Tibial nerve (tissue), 4 donors: Measurements from ENCODE around the gene POTEC. TPM values are rescaled to one million over a fixed set of nuclear protein-coding genes. Genes with fewer than 3 reads are reported as not detected.
"Not testable (repeated sequence)": the region's sequence is repeated elsewhere in the genome, so short reads cannot be mapped to it uniquely, and the experiment has no call there.

Source experiments
- DNase-seq, 2 donors: peaks; one replicate each; pipeline ENCODE4 v3.0.0-alpha.2; 2019; ENCODE audit warnings: low spot score in 2 of 2
- H3K27ac ChIP-seq, 4 donors: fragments of 200-600 bp; sonication (generic) in 3 of 4; one replicate each; pipeline ENCODE4 v1.5.1; 2017 to 2019; ENCODE audit warnings: mild to moderate bottlenecking in 1 of 4
- H3K27me3 ChIP-seq, 2 donors: fragments of 200-600 bp; sonication (generic) in 1 of 2; one replicate each; pipeline versions ENCODE4 v1.5.1 to v1.6.0; 2017 to 2019
- H3K36me3 ChIP-seq, 3 donors: fragments of 200-600 bp; sonication (generic); one replicate each; pipeline ENCODE4 v1.5.1; 2018 to 2019
- H3K4me1 ChIP-seq, 4 donors: fragments of 200-600 bp; sonication (generic) in 3 of 4; one replicate each; pipeline ENCODE4 v1.5.1; 2017 to 2019
- H3K4me3 ChIP-seq, 4 donors: fragments of 200-600 bp; sonication (generic) in 3 of 4; one replicate each; pipeline ENCODE4 v1.5.1; 2017 to 2019; ENCODE audit warnings: mild to moderate bottlenecking in 1 of 4, moderate library complexity in 1 of 4
- H3K9me3 ChIP-seq, 4 donors: fragments of 200-600 bp; sonication (generic) in 3 of 4; one replicate each; pipeline ENCODE4 v1.5.1; 2017 to 2019
- WGBS, 2 donors: methylation state at CpG; one replicate each; pipeline ENCODE4 v1.1.5; 2018; 5-methylcytosine and 5-hydroxymethylcytosine counted together
- small RNA-seq: library from RNA; depleted of rRNA; stranded (forward); fragments of <200 nt; gene quantifications from one replicate; pipeline ENCODE3, GENCODE V24; 2016
- total RNA-seq, 4 donors: library from RNA; depleted of rRNA; stranded (reverse); fragments of >200 nt; gene quantifications; one replicate each; pipeline ENCODE4 v1.1.0, GENCODE V29; 2016

Gene POTEC
- total RNA-seq, 4 donors from 2014 or later: not detected

GRCh38 chr18:14474752-14475151, 68.6 kb downstream of the POTEC start:
- DNase-seq, H3K27ac ChIP-seq, H3K27me3 ChIP-seq, H3K9me3 ChIP-seq, H3K4me1 ChIP-seq, H3K4me3 ChIP-seq, H3K36me3 ChIP-seq: not testable (repeated sequence)
- 96 to 97% methylated on average over 7 to 16 of the region's 22 CpGs for WGBS, 2 donors

DNA sequence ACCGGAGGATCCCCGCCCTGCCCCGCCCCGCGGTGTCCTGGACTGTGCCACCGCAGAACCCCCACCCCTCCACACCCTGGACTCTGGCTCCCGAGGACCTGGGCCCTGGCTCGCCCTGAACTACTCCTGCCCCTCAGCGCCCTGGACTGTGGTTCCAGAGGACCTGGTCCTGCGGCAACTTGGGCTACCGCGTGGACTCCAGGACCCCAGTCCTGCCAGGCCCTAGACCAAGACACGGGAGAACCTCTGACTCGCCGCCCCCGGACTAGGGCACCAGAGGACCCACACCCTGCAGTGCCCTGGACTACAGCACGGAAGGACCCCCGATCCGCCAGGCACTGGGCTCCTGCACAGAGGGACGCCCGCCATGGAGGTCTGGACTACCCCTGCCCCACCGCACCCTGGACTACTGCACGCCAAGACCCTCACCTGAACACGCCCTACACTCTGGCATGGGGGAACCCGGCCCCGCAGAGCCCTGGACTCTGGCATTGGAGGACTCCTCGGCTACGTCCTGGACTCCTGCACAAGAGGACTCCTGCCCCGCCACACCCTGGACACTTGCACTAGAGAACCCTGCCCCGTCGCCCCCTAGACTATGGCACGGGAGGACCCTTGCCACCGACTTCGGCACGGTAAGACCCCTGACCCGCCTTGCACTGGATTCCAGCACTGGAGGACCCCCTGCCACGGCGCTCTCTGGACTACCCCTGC, 69.2 kb downstream of the POTEC start:
- WGBS, 2 donors: 93 to 97% methylated on average over 10 to 15 of the region's 38 CpGs
- not testable (repeated sequence) for H3K27ac ChIP-seq, H3K9me3 ChIP-seq, H3K36me3 ChIP-seq, DNase-seq, H3K27me3 ChIP-seq, H3K4me3 ChIP-seq, H3K4me1 ChIP-seq

GRCh38 chr18:14473250-14474006, 70.0 kb downstream of the POTEC start:
- not testable (repeated sequence) for DNase-seq, H3K36me3 ChIP-seq

DNA sequence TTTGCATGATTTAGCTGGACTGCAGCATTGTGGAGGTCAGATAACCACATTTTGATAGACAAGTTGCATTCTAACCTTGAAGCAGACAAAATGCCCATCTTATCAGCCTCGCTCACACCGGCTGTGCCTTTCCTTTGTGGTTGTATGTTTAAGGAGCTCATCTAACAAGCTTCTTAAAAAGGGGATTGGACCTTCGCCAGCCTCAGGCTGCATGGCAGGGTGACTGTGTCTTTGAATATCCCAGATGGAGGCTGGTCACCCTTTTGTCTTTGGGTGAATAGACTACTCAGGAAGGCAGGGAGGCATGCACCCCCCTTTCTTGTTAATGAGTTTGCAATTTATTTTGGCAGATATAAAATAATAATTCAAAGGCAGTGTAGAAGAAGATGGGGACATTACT, 72.1 kb downstream of the POTEC start:
- H3K4me3 ChIP-seq, H3K27me3 ChIP-seq, H3K4me1 ChIP-seq, H3K27ac ChIP-seq, H3K36me3 ChIP-seq, DNase-seq, H3K9me3 ChIP-seq: not testable (repeated sequence)
- WGBS, 2 donors: 73 to 76% methylated on average over 3 of the region's 3 CpGs

More at GRCh38 chr18:14473250-14474006, 70.0 kb downstream of the POTEC start:
- 94 to 96% methylated on average over 13 to 18 of the region's 23 CpGs for WGBS, 2 donors
- H3K27ac ChIP-seq, H3K9me3 ChIP-seq, H3K4me1 ChIP-seq, H3K27me3 ChIP-seq, H3K4me3 ChIP-seq: not testable (repeated sequence)

DNA sequence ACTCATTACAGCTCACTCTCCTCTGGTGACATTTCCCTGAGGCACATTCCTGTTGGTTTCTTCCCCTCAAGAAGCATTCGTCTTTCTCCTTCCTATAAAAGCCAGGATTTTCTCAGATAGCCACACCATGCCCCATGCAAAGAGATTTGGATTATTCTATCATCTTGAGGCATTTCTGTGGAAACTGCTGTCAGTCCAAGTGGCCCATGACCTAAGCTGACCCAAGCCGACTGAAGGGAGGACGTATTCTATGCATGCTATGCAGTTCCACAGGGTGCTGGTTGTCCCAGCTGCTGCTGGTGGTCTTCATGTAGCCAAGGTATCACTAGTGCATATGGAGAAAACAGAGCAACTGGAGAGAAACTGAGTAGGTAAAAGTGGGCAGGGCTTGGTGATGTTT, 73.0 kb downstream of the POTEC start:
- H3K36me3 ChIP-seq, H3K27me3 ChIP-seq, H3K9me3 ChIP-seq, DNase-seq, H3K4me3 ChIP-seq, H3K4me1 ChIP-seq, H3K27ac ChIP-seq: not testable (repeated sequence)
- WGBS, 2 donors: 66 to 73% methylated on average over 3 of the region's 3 CpGs

DNA sequence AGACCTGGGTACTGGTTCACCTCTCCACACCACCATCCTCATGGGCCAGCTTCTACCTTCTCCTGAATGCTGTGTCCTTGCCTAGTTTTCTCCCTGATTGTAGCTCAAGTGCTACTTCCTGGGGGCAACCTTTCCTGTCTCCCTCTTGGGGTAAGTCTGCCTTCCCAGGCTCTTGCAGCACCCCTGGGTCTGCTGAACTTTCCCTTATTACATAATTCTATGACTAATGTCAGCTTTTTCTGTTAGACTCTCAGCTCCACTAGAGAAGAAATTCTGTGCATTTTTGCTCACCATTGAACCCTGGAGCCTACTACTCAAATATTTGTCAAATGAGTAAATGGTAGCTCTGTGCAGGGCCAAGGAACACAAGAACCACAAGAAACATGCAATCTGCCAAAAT, 73.4 kb downstream of the POTEC start:
- H3K9me3 ChIP-seq, H3K27me3 ChIP-seq, H3K4me1 ChIP-seq, H3K4me3 ChIP-seq, DNase-seq, H3K27ac ChIP-seq, H3K36me3 ChIP-seq: not testable (repeated sequence)

DNA sequence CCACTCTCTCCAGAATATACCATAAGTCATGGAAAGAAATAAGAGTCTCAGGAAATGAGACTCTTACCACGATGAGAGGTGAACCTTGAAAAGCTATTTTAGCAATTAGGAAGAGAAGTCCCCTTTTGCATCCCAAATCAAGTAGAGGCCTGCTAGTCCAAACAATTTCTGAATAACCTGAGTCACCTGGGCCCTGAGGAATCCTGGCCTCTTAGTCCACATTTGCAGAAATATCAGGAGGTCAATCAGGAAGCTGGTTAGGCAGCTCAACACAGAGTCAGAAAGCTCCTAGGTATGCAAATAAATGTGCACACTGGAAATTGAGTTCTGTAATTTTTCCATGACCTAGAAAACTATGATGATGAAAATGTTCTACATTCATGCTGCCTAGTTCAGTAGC, 77.4 kb downstream of the POTEC start:
- WGBS, 2 donors: 67 to 74% methylated on average over 1 of the region's 1 CpG
- DNase-seq, H3K27ac ChIP-seq, H3K4me3 ChIP-seq, H3K36me3 ChIP-seq, H3K4me1 ChIP-seq, H3K27me3 ChIP-seq: not testable (repeated sequence)
- H3K9me3 ChIP-seq: peaks cover 0 to 12% (median 0%) of the 10 kb centered on the region in 4 donors

Small RNA genes lying within 50 kb of the gene (small RNA-seq; reads per million reads assigned to genes)
- gene RNU6-1021P: not detected

Other genes with a start within 250 kb of the POTEC start
- gene ANKRD30B, start 204.6 kb upstream of the POTEC start, total RNA-seq: 10 to 100 TPM in 2 of 4 donors, 1 to 10 TPM in 2; 3.6 to 17.4 (median 9.2) TPM